GM19043 (cell line): ENCODE measurements around the gene MRPL49.
"Not testable (repeated sequence)": the region's sequence is repeated elsewhere in the genome, so short reads cannot be mapped to it uniquely, and the experiment has no call there.

Source experiments
- ATAC-seq: cut with Tn5 transposase; IDR thresholded peaks from one replicate; pipeline ENCODE4 v1.9.1; 2021; ENCODE audit warnings: low read depth; ENCODE audit not compliant: unreplicated experiment

The MRPL49 gene

DNA sequence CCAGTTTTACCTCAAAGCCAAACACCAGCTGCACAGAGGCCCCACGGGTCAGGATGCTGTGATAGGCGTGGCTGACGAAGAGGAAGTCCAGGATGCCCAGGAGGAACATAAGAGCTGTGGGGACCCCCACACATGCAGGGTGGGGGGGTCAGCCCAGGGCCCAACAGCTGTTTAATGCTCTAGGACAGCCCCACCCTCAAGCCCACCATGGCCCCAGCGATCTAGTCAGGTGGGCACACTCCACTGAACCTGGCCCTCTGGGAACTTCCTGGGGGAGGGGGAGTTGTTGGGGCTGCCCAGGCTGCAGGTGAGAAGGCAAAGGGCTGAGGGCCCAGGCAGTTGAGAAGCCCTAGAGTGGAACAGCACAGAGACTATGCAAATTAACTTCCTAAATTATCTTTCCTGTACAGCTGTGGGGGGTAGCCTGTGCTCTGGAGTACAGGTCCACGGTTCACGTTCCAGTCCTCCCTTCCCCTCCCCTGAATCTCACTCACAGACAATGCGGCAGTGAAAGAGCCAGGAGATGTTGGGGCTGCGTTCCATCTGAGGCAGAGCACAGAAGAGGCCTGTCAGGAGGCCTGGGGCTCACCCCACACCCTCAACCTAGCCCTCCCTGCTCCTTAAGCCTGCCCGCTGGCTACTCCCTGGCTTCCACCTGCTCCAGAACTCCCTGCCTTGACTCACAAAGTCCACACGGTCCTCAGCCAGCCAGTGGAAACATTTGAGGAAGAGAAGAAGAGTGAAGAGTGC lies 10.3 kb downstream of the MRPL49 start:
- ATAC-seq, result no peak

DNA sequence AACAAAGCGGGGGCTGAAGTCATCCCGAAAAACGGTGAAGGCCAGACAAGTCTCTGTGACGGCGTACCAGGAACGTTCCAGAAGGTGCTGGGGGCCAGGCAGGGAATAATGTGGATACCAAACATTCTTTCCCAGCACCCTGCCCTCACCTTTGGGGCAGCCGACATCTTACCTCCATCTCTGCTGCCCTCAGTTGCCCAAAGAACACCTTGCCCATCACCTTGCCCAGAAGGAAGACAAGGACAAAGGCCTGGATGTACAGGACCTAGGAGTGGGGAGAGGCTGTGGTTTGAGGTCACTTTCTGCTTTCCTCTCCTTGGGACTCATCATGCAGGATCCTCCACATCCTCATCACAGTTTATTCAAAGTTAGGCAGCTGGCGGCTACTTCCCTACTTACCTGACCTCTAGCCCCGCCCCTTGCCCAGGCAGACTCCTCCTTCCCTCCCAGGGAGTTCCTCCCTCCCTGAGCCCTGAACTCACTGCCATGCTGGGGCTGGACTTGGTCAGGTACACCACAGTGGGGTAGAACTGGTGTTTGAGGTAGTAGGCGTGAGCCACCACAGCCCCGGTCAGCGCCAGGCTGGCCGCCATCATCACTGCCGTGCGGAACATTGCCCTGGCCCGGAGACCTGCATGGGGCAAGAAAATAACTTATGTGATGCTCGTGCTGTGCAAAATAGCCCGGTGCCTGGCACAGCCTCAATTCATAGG lies 11.0 kb downstream of the MRPL49 start:
- ATAC-seq, result no peak

GRCh38 chr11:65133724-65134123 lies 11.6 kb downstream of the MRPL49 start:
- no peak for ATAC-seq

- peak; percentile 44 for ATAC-seq
Observed at GRCh38 chr11:65134240-65134951, 12.3 kb downstream of the MRPL49 start, which contains the start of gene SYVN1. Gene SYVN1 (minus strand): TSS chr11:65134519. CDS start chr11:65133601, 918 bp downstream.

- peak; percentile 62 for ATAC-seq
Observed at GRCh38 chr11:65134952-65135632, 13.0 kb downstream of the MRPL49 start.

GRCh38 chr11:65135633-65136145 lies 13.6 kb downstream of the MRPL49 start:
- no peak for ATAC-seq

DNA sequence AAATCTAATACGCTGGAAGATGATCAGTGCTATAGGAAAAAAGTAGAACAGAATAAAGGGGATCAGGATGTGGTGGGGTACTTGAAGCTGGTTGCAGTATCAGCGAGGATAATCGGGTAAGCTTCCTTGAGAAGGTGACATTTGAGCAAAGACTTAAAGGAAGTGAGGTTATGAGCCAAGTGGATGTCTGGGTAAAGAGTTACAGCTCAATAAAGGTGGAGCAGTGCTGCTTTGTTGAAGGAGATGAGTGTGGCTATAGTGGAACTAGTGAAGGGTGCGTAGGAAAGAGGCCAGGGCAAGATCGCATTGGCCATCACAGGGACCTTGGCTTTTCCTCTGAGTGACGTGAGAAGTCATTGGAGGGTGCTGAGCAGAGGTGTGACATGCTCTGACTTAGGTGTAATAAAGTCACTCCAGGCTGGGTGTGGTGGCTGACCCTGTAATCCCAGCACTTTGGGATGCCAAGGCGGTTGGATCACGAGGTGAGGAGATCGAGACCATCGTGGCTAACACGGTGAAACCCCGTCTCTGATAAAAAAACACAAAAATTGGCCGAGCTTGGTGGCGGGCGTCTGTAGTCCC lies 14.5 kb downstream of the MRPL49 start:
- no peak for ATAC-seq

GRCh38 chr11:65141896-65142494 lies 19.9 kb downstream of the MRPL49 start:
- no peak for ATAC-seq

- no peak for ATAC-seq
Observed at GRCh38 chr11:65147352-65148075, 25.4 kb downstream of the MRPL49 start.

- ATAC-seq, result no peak
Observed at GRCh38 chr11:65148657-65149056, 26.5 kb downstream of the MRPL49 start.

DNA sequence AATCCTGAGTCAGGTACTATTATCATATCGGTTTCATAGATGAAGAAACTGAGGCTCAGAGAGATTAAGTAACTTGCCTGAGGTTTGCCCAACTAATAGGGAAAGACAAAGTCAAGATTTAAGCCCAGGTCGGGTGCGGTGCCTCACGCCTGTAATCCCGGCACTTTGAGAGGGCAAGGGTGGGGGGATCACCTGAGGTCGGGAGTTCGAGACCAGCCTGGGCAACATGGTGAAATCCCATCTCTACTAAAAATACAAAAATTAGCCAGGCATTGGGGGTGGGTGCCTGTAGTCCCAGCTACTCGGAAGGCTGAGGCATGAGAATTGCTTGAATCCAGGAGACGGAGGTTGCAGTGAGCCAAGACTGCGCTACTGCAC lies 28.0 kb downstream of the MRPL49 start:
- not testable (repeated sequence) for ATAC-seq

DNA sequence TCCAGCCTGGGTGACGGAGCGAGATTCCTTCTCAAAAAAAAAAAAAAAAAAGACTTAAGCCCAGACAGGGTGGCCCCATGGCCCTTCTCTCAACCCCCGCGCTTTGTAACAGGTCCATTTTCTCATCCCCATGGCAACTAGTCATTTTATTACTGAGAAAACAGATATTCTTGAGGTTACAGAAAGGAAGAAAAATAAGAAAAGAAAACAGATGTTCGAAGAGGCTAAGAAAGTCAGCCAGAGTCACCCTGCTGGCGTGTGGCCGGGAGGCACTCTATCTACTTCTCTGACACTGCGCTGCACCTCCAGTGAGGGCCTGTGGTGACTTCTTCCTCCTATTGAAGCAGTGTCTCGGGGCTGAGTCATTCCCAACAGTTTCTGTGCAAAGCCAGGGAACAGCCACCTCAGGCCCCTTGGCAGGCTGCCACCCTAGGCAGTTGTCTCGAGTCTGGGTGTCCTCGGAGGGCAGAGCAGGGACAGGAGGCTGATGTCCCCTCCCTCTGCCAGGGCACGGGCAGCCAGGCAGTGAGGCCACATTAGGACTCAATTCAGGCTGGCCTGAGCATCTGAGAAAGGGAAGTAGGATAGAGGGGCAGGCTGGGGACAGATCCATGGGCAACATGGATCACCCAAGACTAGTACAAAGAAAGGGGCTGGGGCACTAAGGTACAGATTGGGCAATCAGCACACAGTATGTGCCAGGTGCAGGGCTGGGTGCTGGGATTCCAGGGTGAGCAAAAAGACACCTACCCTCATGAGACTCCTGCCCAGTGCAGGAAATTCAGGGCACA lies 28.6 kb downstream of the MRPL49 start:
- ATAC-seq, result no peak

- no peak for ATAC-seq
Observed at GRCh38 chr11:65151331-65151899, 29.3 kb downstream of the MRPL49 start.

DNA sequence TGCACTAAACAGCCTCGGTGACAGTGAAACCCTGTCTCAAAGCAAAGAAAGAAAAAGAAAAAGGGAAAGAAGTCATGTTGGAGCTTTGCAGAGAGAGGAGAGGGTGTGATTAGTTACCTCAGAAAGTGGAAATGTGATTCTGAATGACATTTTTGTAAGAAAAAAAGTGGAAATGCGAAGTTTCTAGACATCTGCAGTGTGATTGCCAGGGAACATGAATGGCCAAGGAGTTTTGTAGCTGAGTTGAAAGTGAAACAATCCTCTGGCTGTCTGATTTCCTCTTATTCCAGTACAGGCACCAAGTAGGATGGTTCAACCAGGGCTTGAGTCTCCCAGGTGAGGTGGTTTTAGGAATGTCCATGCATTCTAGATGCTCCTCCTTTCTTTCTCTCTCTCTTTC lies 30.0 kb downstream of the MRPL49 start:
- ATAC-seq, result no peak

- ATAC-seq, result no peak
Observed at GRCh38 chr11:65156256-65156655, 34.1 kb downstream of the MRPL49 start.

DNA sequence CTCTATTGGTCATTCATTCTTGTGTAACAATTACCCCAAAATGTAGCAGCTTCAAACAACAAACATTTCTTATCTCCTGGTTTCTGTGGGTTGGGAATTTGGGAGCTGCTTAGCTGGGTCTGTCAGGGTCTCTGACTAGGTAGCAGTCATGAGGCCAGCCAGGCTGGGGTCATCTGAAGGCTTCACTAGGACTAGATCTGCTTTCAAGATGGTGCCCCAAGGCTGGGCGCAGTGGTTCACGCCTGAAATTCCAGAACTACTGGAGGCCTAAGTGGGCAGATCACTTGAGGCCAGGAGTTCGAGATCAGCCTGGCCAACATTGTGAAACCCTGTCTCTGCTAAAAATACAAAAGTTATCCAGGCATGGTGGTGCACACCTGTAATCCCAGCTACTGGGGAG lies 34.8 kb downstream of the MRPL49 start:
- no peak for ATAC-seq

DNA sequence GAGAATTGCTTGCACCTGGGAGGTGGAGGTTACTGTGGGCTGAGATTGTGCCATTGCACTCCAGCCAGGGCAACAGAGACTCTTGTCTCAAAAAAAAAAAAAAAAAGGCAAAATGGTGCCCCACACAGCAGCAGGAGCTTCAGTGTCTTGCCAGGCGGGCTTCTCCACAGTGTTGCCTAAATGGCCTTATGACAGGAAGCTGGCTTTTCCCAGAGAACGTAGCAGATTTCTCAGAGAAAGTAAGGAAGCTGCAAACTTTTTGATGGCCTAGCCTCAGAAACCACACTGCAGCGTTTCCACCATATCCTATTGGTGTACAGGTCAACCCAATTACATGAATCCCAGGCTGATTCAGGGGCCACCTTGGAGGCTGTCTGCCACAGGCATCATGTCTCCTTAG lies 35.2 kb downstream of the MRPL49 start:
- ATAC-seq, result no peak

DNA sequence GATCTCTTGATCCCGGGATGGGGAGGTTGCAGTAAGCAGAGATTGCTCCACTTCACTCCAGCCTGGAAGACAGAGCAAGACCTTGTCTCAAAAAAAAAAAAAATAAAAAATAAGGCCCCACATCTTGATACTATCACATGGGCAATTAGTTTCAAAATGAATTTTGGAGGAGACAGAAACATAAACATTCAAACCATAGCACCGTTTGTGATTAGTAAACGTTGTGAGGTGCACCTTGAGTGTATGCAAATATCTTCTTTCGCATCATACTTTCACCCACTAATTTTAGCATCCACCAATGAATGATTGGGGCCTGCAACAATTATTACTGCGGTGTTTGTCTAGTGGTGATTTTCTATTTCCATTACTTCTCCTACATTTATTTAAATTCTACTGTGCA lies 36.9 kb downstream of the MRPL49 start:
- peak; percentile 45 for ATAC-seq
